ENCODE results near the gene FAM20A.
"Not testable (repeated sequence)": the region's sequence is repeated elsewhere in the genome, so short reads cannot be mapped to it uniquely, and the experiment has no call there.

Gene FAM20A

GRCh38 chr17:68533887-68534694 is 67.1 kb downstream of the FAM20A start:
- in situ Hi-C loops (cut with MboI; ENCODE audit: low sequenced_read_pairs) = loop anchor here (25.0 kb wide), 1 partner anchor 228 kb away; no protein-coding TSS in a partner anchor

- in situ Hi-C loops (cut with MboI; ENCODE audit: low sequenced_read_pairs) = loop anchor here (25.0 kb wide), 1 partner anchor 229 kb away; no protein-coding TSS in a partner anchor
These were observed 68.3 kb downstream of the FAM20A start for GRCh38 chr17:68532826-68533225.

DNA sequence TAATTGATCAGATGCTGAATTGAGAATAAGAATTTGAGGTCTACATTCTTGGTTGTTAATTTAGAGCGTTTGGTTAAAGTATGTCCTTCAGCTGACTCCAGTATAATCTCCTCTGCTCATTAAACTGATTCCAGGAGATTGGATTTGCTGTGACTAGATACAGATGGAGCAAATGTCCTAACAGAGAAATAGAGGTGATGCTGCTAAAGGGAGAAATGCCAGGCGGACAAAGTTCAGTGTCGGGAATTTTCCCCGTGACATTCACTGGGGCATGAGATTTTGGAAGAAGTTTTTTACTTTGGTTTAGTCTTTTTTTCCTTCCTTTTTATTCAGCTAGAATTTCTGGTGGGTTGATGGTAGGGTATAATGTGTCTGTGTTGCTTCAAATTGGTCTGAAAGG is 69.9 kb downstream of the FAM20A start:
- in situ Hi-C loops (cut with MboI; ENCODE audit: low sequenced_read_pairs) = loop anchor here (25.0 kb wide), 1 partner anchor 231 kb away; no protein-coding TSS in a partner anchor

DNA sequence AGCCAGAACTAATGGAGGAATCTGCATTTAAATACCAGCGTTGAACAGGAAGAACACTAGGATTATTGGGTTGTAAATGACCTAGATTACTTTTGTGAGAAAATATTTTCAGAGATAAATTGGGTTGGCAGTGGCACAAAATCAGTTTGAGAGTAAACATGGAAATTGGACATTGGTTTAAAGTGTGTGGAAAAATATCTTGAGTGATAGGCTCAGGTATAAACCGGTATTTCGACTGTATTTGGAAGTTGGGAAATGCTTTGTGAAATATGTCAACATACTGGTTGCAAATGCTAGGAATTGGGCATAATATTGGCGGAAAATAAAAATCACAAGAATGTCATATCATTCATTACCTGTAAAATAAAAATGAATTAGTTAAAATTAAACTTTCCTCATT is 73.9 kb downstream of the FAM20A start:
- in situ Hi-C loops (cut with MboI; ENCODE audit: low sequenced_read_pairs) = loop anchor here (25.0 kb wide), 1 partner anchor 235 kb away; no protein-coding TSS in a partner anchor

DNA sequence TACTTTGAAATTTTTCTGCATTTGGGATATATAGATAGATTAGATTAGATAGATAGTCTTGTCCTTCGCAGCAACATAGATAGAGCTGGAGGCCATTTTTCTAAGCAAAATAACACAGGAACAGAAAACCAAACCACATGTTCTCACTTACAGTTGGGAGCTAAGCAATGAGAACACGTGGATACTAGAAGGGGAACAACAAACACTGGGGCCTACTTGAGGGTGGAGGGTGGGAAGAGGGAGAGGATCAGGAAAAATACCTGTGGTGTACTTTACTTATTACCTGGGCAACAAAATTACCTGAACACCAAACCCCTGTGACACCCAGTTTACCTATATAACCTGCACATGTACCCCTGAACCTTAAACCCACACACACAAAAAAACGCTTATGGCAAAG is 74.6 kb downstream of the FAM20A start:
- in situ Hi-C loops (cut with MboI; ENCODE audit: low sequenced_read_pairs) = loop anchor here (25.0 kb wide), 1 partner anchor 236 kb away; no protein-coding TSS in a partner anchor

GRCh38 chr17:68522266-68522665 is 78.9 kb downstream of the FAM20A start:
- in situ Hi-C loops (cut with MboI; ENCODE audit: low sequenced_read_pairs) = no loop called here

GRCh38 chr17:68519911-68520310 is 81.3 kb downstream of the FAM20A start:
- in situ Hi-C loops (cut with MboI; ENCODE audit: low sequenced_read_pairs) = no loop called here

- in situ Hi-C loops (cut with MboI; ENCODE audit: low sequenced_read_pairs) = not testable (repeated sequence)
These were observed 82.1 kb downstream of the FAM20A start for GRCh38 chr17:68519051-68519450.

DNA sequence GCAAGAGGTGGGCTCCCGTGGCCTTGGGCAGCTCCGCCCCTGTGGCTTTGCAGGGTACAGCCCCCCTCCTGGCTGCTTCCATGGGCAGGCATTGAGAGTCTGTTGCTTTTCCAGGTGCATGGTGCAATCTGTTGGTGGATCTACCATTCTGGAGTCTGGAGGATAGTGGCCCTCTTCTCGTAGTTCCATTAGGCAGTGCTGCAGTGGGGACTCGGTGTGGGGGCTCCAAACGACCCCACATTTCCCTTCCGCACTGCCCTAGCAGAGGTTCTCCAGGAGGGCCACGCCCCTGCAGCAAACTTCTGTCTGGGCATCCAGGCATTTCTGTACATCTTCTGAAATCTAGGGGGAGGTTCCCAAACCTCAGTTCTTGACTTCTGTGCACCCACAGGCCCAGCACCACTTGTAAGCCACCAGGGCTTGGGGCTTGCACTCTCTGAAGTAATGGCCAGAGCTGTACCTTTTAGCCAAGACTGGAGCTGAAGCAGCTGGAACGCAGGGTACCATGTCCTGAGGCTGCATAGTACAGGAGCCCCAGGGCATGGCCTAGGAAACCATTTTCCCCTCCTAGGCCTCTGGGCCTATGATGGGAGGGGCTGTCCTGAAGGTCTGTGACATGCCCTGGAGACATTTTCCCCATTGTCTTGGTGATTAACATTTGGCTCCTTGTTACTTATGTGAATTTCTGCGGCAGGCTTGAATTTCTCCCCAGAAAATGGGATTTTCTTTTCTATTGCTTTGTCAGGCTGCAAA is 82.9 kb downstream of the FAM20A start:
- in situ Hi-C loops (cut with MboI; ENCODE audit: low sequenced_read_pairs) = no loop called here

GRCh38 chr17:68517605-68518004 is 83.6 kb downstream of the FAM20A start:
- in situ Hi-C loops (cut with MboI; ENCODE audit: low sequenced_read_pairs) = not testable (repeated sequence)

GRCh38 chr17:68516732-68517131 is 84.4 kb downstream of the FAM20A start:
- in situ Hi-C loops (cut with MboI; ENCODE audit: low sequenced_read_pairs) = no loop called here

- in situ Hi-C loops (cut with MboI; ENCODE audit: low sequenced_read_pairs) = no loop called here
These were observed 86.1 kb downstream of the FAM20A start for GRCh38 chr17:68514831-68515635.

DNA sequence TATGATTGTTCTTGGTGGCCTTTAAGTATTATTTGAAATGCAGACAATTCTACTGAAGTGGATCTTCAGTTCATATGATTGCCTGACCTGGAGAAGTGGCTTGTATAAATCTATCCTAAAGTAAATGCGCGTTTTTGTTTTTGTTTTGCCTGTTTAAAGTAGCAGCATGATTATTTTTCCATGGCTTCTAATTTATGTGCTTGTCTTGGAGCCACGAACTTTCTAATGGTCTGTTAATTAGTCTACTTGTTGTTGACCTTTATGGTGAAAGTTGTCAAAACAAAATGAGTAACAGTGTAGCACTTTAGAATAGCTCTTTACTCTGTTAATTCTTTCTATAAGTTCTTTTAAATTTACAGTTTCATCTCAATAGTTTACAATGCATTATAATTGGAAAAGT is 87.2 kb downstream of the FAM20A start:
- in situ Hi-C loops (cut with MboI; ENCODE audit: low sequenced_read_pairs) = no loop called here

GRCh38 chr17:68512960-68513474 is 88.2 kb downstream of the FAM20A start:
- in situ Hi-C loops (cut with MboI; ENCODE audit: low sequenced_read_pairs) = no loop called here

DNA sequence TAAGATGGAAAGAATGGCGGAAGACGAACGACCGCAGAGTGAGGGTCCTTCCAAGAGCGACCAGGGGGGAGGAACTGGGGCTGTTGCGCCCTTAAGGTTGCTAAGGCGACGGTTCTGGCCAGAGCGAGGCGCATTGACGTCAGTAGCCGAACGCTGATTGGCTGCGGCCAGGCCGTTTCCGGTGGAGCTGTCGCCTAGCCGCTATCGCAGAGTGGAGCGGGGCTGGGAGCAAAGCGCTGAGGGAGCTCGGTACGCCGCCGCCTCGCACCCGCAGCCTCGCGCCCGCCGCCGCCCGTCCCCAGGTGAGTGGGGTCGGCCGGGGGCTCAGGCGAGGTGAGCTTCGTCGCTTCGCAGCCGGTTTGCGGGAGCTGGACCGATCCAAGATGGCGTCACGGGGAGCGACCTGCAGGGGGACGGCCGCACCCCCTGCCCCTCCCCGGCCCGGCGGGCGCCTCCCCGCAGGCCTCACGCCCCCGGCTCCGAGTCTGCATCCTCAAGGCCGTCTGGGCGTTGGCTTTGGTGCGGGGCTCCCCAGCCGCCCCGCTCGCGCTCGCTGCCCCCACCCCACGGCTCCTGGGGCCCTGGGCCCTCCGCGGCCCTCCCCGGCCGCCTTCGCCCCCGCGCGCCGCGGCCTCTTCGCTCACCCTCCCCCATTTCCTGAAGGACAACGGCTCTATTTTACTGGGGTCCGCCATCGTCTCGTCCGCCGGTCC is 88.8 kb downstream of the FAM20A start, which contains the start of gene PRKAR1A:
Gene PRKAR1A, plus strand, starts transcription at position 184 of the 713 bp plus-strand sequence. CDS start 2,970 bp downstream, outside the sequence.
- in situ Hi-C loops (cut with MboI; ENCODE audit: low sequenced_read_pairs) = no loop called here

DNA sequence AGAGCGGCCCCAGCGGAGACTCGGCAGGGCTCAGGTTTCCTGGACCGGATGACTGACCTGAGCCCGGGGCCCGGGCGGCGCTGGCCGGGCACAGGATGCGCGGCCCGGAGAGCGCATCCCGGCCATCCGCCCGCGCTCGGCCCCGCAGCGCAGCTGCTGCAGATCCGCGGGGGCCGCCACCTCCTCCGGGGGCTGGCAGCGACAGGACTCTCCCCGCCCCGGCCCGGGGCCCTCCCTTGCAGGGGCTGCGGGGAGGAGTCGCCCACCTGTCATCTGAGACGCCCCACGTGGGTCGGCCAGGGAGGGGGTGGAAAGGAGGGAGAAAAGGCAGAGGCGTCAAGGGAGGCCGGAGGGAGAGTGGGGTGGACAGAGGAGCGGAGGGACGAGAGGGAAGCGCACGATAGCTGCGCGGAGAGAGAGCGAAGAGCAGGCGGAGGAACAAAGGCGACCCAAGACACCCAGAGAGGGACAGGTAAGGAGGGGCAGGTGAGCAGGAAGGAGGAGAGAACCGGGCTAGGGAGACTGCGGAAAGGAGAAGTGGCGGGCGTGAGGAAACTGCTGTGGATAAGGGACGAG is 89.4 kb downstream of the FAM20A start:
- in situ Hi-C loops (cut with MboI; ENCODE audit: low sequenced_read_pairs) = no loop called here

DNA sequence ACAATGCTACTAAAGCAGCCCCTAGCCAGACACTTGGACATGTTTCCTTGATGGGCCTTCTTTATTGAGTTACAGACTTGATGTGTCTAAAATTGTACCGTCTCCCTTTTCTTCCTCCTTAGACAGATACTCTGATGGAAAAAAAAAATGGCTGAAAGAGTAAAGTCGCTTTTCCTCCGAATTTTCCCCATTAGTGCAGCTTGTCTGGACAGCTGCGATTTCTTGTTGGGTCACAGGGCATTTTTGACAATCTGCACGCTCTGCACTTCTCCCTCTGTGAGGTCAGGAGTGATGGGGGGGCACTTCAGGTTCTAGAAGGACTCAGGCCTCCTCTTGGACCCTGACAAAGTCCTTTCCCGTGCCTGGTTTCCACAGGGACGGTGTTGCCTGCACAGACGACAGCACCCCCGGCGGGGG is 89.9 kb downstream of the FAM20A start:
- in situ Hi-C loops (cut with MboI; ENCODE audit: low sequenced_read_pairs) = no loop called here

DNA sequence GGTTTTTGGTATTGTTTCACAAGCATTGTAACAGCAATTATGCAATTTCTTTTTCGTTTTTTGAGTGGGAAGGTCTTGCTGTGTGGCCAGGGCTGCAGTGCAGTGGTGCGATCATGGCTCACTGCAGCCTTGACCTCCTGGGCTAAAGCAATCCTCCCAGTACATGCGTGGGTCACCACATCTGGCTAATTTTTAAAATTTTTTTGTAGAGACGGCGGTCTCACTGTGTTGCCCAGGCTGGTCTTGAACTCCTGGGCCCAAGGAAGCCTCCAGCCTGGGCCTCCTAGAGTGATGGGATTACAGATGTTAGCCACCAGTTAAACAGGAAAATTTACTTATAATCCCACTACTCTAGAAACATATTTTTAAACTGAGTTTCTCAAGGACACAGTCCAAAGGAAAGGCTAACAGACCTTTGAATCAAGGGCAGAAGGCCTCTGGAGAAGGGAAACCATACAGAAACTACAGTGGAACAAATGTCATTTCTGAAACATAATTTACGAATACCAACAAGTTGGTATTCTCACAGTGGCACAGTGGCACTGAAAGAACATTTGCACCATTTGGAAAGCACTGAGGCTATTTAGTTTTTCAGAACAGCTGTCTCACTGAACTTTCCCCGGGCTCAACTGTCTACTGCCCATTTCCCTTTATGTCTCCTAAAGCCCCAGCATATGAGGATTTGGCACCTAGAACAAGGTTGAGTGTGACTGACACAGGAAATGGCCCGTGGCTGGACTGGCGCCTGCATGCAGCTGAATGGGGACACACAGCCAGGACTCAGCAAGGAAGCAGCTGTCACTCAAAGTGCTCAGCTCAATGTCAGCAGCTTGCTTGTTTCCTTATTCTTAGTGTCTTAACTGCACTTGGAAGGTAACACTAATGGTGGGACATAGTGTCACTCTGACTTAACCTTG is 91.8 kb downstream of the FAM20A start:
- in situ Hi-C loops (cut with MboI; ENCODE audit: low sequenced_read_pairs) = no loop called here

DNA sequence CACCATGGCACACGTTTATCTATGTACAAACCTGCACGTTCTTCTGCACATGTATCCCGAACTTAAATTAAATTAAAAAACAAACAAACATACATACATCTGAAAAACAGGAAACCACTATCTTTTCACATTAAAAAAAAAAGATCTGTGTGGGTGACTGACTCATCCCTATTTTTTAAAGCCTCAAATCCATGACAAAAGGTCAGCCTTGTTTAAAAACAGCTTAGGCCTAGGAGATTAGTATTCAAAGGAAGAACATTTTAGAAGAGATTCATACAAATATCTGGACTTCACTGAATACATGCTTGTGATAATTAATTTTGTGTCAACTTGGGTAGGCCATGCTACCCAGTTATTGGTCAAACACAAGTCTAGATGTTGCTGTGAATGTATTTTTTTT is 93.6 kb downstream of the FAM20A start:
- in situ Hi-C loops (cut with MboI; ENCODE audit: low sequenced_read_pairs) = no loop called here
